MCF 10A (cell line): ENCODE data around the gene PHF10. TPM values are rescaled to one million over a fixed set of nuclear protein-coding genes. Genes with fewer than 3 reads are reported as not detected.

ENCODE experiments used
- BruUV-seq: library from RNA; stranded (reverse); fragments of 400-500 nt; replicated peaks from 2 replicates; lab custom pipeline; 2021; lab: Mats Ljungman, UMichigan
- CTCF ChIA-PET: fragments of 300-600 bp; sonication (Branson Sonifier 250); formaldehyde crosslinking; extraction: SDS; loops from one replicate; lab custom pipeline; 2021; ENCODE audit warnings: antibody characterized with exemption, inconsistent platforms; lab: Yijun Ruan, JAX
- POLR2A ChIA-PET: fragments of 300-600, 350-650 bp; sonication (Branson Sonifier 250); formaldehyde crosslinking; extraction: SDS; loops from one replicate; lab custom pipeline; 2020; ENCODE audit warnings: antibody characterized with exemption, inconsistent platforms; lab: Yijun Ruan, JAX
- DNase-seq: peaks from one replicate; pipeline ENCODE4 v3.0.0-alpha.2; 2018; ENCODE audit not compliant: unreplicated experiment
- H3K27ac Mint-ChIP-seq: one replicate; pipeline ENCODE4 v1.8.0; 2022; ENCODE audit warnings: mild to moderate bottlenecking, low read depth, mixed read lengths; ENCODE audit not compliant: unreplicated experiment
- H3K27me3 Mint-ChIP-seq: one replicate; pipeline ENCODE4 v1.8.0; 2022; ENCODE audit warnings: mixed read lengths; ENCODE audit not compliant: insufficient read depth, unreplicated experiment
- H3K36me3 Mint-ChIP-seq: one replicate; pipeline ENCODE4 v1.8.0; 2022; ENCODE audit warnings: mild to moderate bottlenecking, moderate library complexity, mixed read lengths; ENCODE audit not compliant: insufficient read depth, unreplicated experiment
- H3K4me1 Mint-ChIP-seq: one replicate; pipeline ENCODE4 v1.8.0; 2022; ENCODE audit warnings: mixed read lengths; ENCODE audit not compliant: insufficient read depth, unreplicated experiment
- H3K4me3 Mint-ChIP-seq: one replicate; pipeline ENCODE4 v1.8.0; 2022; ENCODE audit warnings: mild to moderate bottlenecking, moderate library complexity, mixed read lengths; ENCODE audit not compliant: unreplicated experiment
- H3K9me3 Mint-ChIP-seq: one replicate; pipeline ENCODE4 v1.8.0; 2022; ENCODE audit warnings: mixed read lengths; ENCODE audit not compliant: unreplicated experiment
- CTCF ChIP-seq: fragments of 200-600 bp; IDR thresholded peaks from one replicate; pipeline ENCODE4 v1.8.0; 2022; ENCODE audit warnings: antibody characterized with exemption, mild to moderate bottlenecking; ENCODE audit not compliant: unreplicated experiment
- intact Hi-C: fragments of 100-400 bp; cut with micrococcal nuclease; formaldehyde crosslinking; loops from 2 replicates; pipeline ENCODE4 v1.14.1; 2022
- total RNA-seq: library from RNA; stranded (reverse); gene quantifications from 2 replicates; pipeline ENCODE4 v1.2.3, GENCODE V29; 2022

PHF10 gene
- total RNA-seq, 1 experiment from 2014 or later = 27.2 TPM

- no peaks in the 10 kb centered on the region for H3K4me1 Mint-ChIP-seq
- peaks cover 67% of the 10 kb centered on the region for H3K36me3 Mint-ChIP-seq
- no peak for DNase-seq
- no peaks in the 10 kb centered on the region for H3K9me3 Mint-ChIP-seq
- BruUV-seq = no TSS peak
- no peak overlapping the region for H3K4me3 Mint-ChIP-seq
- no peak for TF ChIP-seq CTCF
- no peak overlapping the region for H3K27ac Mint-ChIP-seq
- H3K27me3 Mint-ChIP-seq = no peaks in the 10 kb centered on the region
- POLR2A ChIA-PET = no interaction called here
- CTCF ChIA-PET = no interaction called here
- intact Hi-C loops = no loop called here
Measured at GRCh38 chr6:169660751-169661390, 63.4 kb downstream of the PHF10 start.

GRCh38 chr6:169659820-169660610 lies 64.3 kb downstream of the PHF10 start:
- ChIA-PET POLR2A (no interaction called here), CTCF (no interaction called here)
- no peak for TF ChIP-seq CTCF
- BruUV-seq = no TSS peak
- H3K27me3 Mint-ChIP-seq = no peaks in the 10 kb centered on the region
- H3K36me3 Mint-ChIP-seq = peaks cover 74% of the 10 kb centered on the region
- no peak for DNase-seq
- H3K4me3 Mint-ChIP-seq = no peak overlapping the region
- H3K4me1 Mint-ChIP-seq = no peaks in the 10 kb centered on the region
- intact Hi-C loops = no loop called here
- no peaks in the 10 kb centered on the region for H3K9me3 Mint-ChIP-seq
- H3K27ac Mint-ChIP-seq = no peak overlapping the region

GRCh38 chr6:169657284-169657610 lies 67.1 kb downstream of the PHF10 start:
- no peaks in the 10 kb centered on the region for H3K4me1 Mint-ChIP-seq
- intact Hi-C loops = no loop called here
- POLR2A ChIA-PET = no interaction called here
- H3K36me3 Mint-ChIP-seq = peaks cover 56% of the 10 kb centered on the region
- no peaks in the 10 kb centered on the region for H3K9me3 Mint-ChIP-seq
- no peak for TF ChIP-seq CTCF
- no peak for DNase-seq
- H3K27ac Mint-ChIP-seq = no peak overlapping the region
- H3K4me3 Mint-ChIP-seq = no peak overlapping the region
- no peaks in the 10 kb centered on the region for H3K27me3 Mint-ChIP-seq
- CTCF ChIA-PET = no interaction called here
- BruUV-seq = no TSS peak

GRCh38 chr6:169656546-169657283 lies 67.6 kb downstream of the PHF10 start:
- intact Hi-C loops = no loop called here
- no peak for TF ChIP-seq CTCF
- BruUV-seq = no TSS peak
- H3K27me3 Mint-ChIP-seq = no peaks in the 10 kb centered on the region
- no peak overlapping the region for H3K4me3 Mint-ChIP-seq
- POLR2A ChIA-PET = interaction anchor here (0.7 kb wide), 1 partner anchor 10 kb away, joined by 3 read pairs; no protein-coding TSS in a partner anchor
- peaks cover 51% of the 10 kb centered on the region for H3K36me3 Mint-ChIP-seq
- H3K9me3 Mint-ChIP-seq = no peaks in the 10 kb centered on the region
- H3K27ac Mint-ChIP-seq = no peak overlapping the region
- CTCF ChIA-PET = no interaction called here
- H3K4me1 Mint-ChIP-seq = no peaks in the 10 kb centered on the region
- DNase-seq = no peak
